ENCODE measurements around the gene SLC51B.

DNA sequence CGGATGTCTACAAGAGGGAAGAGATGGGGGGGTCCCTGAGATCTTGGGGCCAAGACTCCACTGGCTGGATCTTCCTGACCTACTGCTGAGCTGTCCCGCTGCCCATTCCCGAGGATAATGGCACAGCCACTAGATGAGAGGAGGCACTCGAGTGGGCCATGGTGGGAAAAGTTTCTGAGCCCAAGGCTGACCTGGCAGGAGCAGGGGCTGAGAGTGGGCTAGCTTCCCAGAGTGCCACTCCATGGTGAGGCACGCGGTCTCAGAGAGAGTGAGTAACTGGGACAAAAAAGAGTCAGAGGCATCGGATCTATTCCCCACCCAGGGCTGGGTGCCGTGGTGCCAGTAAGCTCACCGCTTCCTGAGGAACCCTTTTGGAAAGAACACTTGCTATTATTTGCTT, 10.9 kb downstream of the SLC51B start:
- no peak for TF ChIP-seq ZNF274 (IDR thresholded peaks at IDR 0.05; ENCODE audit: low read depth, low read length)
- TF ChIP-seq YY1 (IDR thresholded peaks at IDR 0.05; ENCODE audit: insufficient read depth, insufficient read length), result no peak
